AG10803 (cell line): ENCODE measurements around the gene JAML.

Experiments
- DNase-seq: peaks from one replicate; pipeline ENCODE4 v3.0.0; 2010; ENCODE audit warnings: low read depth
- H3K4me3 ChIP-seq: 2 replicates; pipeline ENCODE4 v1.5.1; 2011; ENCODE audit warnings: mild to moderate bottlenecking, low read length, control low read depth
- TF ChIP-seq, protein P1 (sequence below): conservative IDR thresholded peaks from 2 replicates; pipeline ENCODE4 v1.5.1; 2011; ENCODE audit warnings: mild to moderate bottlenecking, low read length, control low read depth, inconsistent platforms

Gene JAML

DNA sequence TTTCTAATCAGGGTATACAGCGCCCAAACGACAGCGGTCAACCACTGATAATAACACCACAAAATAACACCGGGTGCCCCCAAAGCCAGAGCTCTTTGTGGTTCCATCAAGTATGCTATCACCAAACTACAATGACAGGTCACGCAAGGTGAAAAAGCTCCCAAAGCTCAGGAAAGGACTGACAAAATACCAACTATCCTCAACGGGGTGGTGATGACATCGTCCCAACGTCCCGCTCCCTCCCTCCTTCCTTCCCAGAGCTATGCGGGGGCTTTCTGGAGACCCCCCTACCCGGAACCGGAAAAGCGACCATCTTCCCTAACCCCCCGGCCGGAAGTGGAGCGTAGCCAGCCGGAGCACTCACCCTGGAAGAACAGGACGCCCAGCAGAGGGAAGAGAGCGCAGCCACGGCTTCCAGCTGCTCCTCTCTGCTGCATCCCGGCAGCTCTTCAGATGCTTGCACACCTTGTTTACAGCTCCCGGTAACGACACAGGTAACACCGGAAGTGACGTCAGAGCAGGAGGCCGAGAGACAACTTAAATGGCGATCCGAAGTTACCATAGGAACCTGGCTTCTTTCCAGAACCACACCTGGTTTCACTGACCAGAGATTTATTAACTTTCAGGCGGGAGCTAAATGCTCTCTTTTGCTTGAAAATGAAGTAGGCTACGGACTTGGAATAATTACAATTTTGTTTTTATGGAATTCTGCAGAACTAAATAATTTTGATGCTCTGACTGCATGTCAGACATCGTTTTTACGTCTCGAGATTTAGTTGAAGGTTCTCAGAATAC lies 27.2 kb upstream of the JAML start, which contains the start of gene MPZL3:
MPZL3 (minus strand) TSS at position 508 of the 795 bp plus-strand sequence; CDS start at position 437, 71 bp downstream.
- TF ChIP-seq, protein P1, sequence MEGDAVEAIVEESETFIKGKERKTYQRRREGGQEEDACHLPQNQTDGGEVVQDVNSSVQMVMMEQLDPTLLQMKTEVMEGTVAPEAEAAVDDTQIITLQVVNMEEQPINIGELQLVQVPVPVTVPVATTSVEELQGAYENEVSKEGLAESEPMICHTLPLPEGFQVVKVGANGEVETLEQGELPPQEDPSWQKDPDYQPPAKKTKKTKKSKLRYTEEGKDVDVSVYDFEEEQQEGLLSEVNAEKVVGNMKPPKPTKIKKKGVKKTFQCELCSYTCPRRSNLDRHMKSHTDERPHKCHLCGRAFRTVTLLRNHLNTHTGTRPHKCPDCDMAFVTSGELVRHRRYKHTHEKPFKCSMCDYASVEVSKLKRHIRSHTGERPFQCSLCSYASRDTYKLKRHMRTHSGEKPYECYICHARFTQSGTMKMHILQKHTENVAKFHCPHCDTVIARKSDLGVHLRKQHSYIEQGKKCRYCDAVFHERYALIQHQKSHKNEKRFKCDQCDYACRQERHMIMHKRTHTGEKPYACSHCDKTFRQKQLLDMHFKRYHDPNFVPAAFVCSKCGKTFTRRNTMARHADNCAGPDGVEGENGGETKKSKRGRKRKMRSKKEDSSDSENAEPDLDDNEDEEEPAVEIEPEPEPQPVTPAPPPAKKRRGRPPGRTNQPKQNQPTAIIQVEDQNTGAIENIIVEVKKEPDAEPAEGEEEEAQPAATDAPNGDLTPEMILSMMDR: no peak
- H3K4me3 ChIP-seq: peak within 1 kb of the TSS; percentile 73
- peak; percentile 22 for DNase-seq

DNA sequence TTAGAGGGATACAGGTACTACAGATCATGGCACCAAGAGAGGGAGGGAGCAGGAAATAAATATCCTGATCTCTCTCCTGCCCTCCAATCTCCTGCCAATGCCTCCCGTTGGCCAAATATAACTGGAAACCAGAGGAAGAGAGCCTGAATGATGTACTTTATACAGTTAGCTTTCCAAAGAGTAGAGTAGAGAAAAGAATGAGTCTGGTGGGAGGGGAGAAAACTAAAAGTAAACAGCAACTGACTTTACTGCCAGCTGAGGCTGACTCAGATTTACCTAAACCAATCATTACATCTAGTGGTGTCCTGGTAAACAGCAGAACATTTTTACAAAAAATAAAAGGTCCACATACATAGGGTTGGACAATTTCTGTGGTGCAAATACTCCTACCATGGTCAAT lies 22.2 kb upstream of the JAML start:
- no peak overlapping the region for H3K4me3 ChIP-seq
- TF ChIP-seq, protein P1: no peak
- no peak for DNase-seq

DNA sequence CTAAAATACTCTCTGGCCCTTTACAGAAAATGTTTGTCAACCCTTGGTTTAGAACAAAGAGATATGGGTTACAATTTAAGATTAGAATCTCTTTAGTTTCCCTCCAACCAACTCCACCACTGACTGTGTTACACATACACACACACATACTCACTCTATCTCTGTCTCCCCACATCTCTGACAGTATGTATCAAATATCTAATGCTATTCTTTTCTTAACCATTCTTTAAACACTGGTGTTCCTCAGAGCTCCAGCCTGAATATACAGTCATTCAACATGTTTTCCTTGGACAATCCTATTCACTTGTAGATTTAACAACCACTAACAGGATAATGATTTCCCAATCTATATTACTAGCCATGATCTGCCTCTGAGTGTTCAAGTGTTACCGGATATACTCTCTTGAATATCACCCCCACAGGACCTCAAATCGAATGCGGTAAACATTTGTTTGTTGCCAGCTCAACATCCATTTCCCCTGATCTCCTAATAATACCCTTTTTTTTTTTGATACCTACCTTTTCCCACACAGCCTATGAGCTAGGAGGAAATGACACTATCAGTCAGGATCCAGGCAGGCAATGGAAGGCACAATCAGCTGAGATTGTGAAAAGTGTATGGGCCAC lies 21.2 kb upstream of the JAML start:
- H3K4me3 ChIP-seq: no peak overlapping the region
- DNase-seq: no peak
- TF ChIP-seq, protein P1: no peak

DNA sequence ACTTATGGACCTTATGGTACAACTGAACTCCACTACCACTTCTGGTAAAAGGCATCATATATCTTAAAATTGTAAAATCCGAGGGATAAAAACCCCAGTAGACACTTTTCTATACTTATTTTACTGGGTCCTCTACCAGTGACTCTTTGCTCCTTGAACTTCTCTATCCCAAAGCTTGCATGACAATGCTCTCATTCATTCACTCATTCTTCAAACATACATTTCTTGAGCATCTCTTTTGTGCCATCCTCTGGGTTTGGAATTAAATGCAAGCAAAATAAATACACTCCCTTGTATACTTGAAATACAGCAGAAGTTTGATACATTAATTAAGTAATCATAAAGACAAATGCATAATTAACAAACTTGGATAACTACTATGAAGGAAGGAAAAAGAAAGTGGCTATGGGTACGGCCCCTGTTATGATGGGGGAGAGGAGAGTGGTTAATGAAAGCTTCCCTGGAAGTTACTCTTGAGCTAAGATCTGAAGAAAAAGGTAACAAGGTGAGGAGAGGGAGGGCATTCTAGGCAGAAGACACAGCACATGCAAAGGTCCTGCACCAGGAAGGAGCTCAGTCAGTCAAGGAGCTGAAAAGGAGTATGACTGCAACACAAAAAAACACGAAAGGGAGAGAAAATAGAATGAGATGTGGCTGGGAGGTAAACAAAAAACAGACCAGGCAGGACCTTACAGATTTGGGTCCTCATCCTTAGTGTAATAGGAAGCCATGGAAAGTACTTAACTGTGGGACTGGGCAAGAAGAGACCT lies 19.4 kb upstream of the JAML start:
- no peak overlapping the region for H3K4me3 ChIP-seq
- DNase-seq: no peak
- TF ChIP-seq, protein P1: no peak

DNA sequence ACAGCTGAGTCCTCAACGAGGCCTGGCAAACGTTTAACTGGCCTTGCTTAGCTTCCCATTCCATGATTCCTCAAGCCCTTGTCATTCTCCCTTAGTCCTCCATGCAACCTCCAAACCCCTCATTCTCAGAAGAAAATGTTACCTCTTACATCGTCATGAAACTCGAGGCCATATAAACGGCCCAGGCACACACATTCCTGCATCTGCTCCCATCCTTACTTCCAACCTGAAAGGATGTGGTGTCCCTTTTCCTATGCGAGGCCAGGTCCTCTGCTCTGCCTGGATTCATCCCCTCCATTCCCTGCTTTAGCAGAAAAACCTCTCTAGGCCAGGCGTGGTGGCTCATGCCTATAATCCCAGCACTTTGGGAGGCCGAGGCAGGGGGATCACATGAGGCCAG lies 18.4 kb upstream of the JAML start:
- no peak for DNase-seq
- TF ChIP-seq, protein P1: no peak
- no peak overlapping the region for H3K4me3 ChIP-seq

DNA sequence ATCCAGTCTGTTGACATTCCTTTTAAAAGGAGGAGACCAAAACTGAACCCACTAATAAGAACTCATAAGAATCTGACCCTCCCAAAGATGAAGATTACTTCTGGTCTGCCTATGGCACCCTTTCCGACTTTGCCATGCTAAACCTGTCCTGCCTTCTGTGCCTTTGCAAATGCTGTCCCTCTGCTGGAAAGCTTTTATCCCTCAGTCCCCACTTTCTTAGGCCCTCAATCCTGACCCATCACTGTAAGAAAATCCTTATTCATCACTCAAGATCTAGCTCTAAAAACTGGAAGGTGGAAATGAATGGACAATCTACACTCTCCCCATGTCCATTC lies 16.9 kb upstream of the JAML start:
- TF ChIP-seq, protein P1: no peak
- DNase-seq: no peak
- H3K4me3 ChIP-seq: no peak overlapping the region
